Measurements from ENCODE around the gene OBP2B.

DNA sequence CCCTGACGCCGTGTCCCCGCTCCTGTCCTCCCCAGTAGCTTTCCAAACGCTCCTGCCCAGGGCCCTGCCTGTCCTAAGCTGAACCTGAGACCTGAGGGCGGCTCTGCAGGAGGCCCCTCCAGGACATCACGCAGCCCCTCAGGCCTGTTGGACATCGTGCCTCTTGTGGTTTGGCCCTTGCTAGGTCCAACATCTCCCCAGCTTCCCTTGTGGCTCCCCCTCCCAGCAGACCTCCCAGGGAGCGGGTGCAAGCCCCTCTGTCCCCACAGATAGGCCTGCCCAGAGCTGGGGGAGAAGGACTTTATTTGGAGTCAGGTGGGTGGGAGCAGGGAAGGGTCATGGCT, 4.1 kb downstream of the OBP2B start:
- TF ChIP-seq EZH2 (IDR thresholded peaks at IDR 0.05; ENCODE audit: insufficient read depth, poor library complexity, severe bottlenecking): no peak
- no peak for TF ChIP-seq EZH2phosphoT487 (IDR thresholded peaks at IDR 0.05; ENCODE audit: insufficient read depth, low read depth)

Measured in GM23248 (cell line).